Gastroesophageal sphincter (tissue), 4 donors: ENCODE measurements around the gene FBXO39. TPM values are rescaled to one million over a fixed set of nuclear protein-coding genes. Genes with fewer than 3 reads are reported as not detected.

Experiments
- ATAC-seq: fragments of 150-250 bp; one replicate; pipeline ENCODE4 v1.9.1; 2016; ENCODE audit warnings: mild to moderate bottlenecking, moderate library complexity
- H3K27ac ChIP-seq, 4 donors: fragments of 200-600 bp; sonication (generic) in 3 of 4; 1 replicate in 3 of 4; 2 replicates in 1 of 4; pipeline ENCODE4 v1.5.1; 2016 to 2019
- H3K27me3 ChIP-seq: fragments of 200-600 bp; sonication (generic); one replicate; pipeline ENCODE4 v1.5.1; 2019
- H3K36me3 ChIP-seq, 2 donors: fragments of 200-600 bp; sonication (generic); one replicate each; pipeline ENCODE4 v1.5.1; 2019; ENCODE audit warnings: control low read depth in 1 of 2
- H3K4me1 ChIP-seq, 3 donors: fragments of 200-600 bp; sonication (generic); 1 replicate in 2 of 3; 2 replicates in 1 of 3; pipeline ENCODE4 v1.5.1; 2016 to 2019; ENCODE audit warnings: control low read depth in 2 of 3
- H3K4me3 ChIP-seq, 2 donors: fragments of 200-600 bp; sonication (generic); one replicate each; pipeline ENCODE4 v1.5.1; 2019; ENCODE audit warnings: mild to moderate bottlenecking in 1 of 2, moderate library complexity in 1 of 2
- H3K9me3 ChIP-seq, 3 donors: fragments of 200-600 bp; sonication (generic); one replicate each; pipeline ENCODE4 v1.5.1; 2017 to 2019; ENCODE audit warnings: control low read depth in 2 of 3
- EP300 ChIP-seq: sonication (generic); formaldehyde crosslinking; IDR thresholded peaks from one replicate; pipeline ENCODE4 v1.6.1; 2017; ENCODE audit warnings: antibody characterized with exemption, mild to moderate bottlenecking
- POLR2A ChIP-seq, 2 donors: fragments of 450-650 bp; IDR thresholded peaks; one replicate each; pipeline ENCODE4 v1.6.1; 2017; ENCODE audit warnings: antibody characterized with exemption in 2 of 2, mild to moderate bottlenecking in 2 of 2, moderate library complexity in 1 of 2
- POLR2AphosphoS5 ChIP-seq: sonication (generic); formaldehyde crosslinking; IDR thresholded peaks from one replicate; pipeline ENCODE4 v1.6.1; 2017; ENCODE audit warnings: antibody characterized with exemption
- WGBS, 2 donors: methylation state at CpG; one replicate each; pipeline ENCODE4 v1.1.5; 2018; ENCODE audit warnings: low coverage in 1 of 2; 5-methylcytosine and 5-hydroxymethylcytosine counted together
- total RNA-seq, 4 donors: library from RNA; depleted of rRNA; stranded (reverse); fragments of >200 nt; gene quantifications; one replicate each; pipeline ENCODE4 v1.1.0, GENCODE V29; 2016
- TF ChIP-seq, protein P1 (sequence below), 4 experiments: fragments of 200-600 bp in 2 of 4; fragments of 450-650 bp in 2 of 4; sonication (generic) in 1 of 4; IDR thresholded peaks; one replicate each; pipeline ENCODE4 v1.5.1; 2017 to 2019; ENCODE audit warnings: antibody characterized with exemption in 4 of 4, mild to moderate bottlenecking in 2 of 4, moderate library complexity in 2 of 4

FBXO39 gene
- total RNA-seq, 4 donors from 2014 or later, result 2.3 TPM; not detected in 3

DNA sequence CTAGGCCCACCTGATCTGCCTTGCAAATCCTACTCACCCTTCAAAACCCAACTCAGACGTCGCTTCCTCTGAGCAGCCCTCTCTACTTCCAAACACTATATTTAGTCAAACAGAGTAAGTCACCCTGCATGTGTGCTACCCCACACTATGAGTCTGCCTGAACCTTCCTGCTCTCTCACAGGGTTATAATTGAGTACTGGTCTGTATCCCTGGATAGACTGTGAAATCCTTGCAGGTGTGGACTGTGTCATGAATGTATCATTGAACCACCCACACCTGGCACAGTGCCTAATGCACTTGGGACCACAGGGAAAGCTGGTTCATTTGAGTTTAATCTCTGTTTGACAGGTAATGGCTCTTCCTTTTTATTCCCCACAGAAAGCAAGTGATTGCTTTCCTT is 3.4 kb downstream of the FBXO39 start:
- 53 to 58% methylated on average over 2 of the region's 2 CpGs for WGBS, 2 donors
- no peaks in the 10 kb centered on the region for H3K36me3 ChIP-seq
- TF ChIP-seq, protein P1, sequence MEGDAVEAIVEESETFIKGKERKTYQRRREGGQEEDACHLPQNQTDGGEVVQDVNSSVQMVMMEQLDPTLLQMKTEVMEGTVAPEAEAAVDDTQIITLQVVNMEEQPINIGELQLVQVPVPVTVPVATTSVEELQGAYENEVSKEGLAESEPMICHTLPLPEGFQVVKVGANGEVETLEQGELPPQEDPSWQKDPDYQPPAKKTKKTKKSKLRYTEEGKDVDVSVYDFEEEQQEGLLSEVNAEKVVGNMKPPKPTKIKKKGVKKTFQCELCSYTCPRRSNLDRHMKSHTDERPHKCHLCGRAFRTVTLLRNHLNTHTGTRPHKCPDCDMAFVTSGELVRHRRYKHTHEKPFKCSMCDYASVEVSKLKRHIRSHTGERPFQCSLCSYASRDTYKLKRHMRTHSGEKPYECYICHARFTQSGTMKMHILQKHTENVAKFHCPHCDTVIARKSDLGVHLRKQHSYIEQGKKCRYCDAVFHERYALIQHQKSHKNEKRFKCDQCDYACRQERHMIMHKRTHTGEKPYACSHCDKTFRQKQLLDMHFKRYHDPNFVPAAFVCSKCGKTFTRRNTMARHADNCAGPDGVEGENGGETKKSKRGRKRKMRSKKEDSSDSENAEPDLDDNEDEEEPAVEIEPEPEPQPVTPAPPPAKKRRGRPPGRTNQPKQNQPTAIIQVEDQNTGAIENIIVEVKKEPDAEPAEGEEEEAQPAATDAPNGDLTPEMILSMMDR (IDR thresholded peaks at IDR 0.05), result no peak
- TF ChIP-seq POLR2A (IDR thresholded peaks at IDR 0.05), result no peak
- no peak for TF ChIP-seq EP300
- TF ChIP-seq POLR2AphosphoS5, result no peak
- peaks cover 0 to 11% (median 0%) of the 10 kb centered on the region in 3 donors for H3K4me1 ChIP-seq
- H3K4me3 ChIP-seq, result no peak overlapping the region
- H3K27me3 ChIP-seq, result peaks cover 76% of the 10 kb centered on the region
- ATAC-seq, result no peak
- no peak overlapping the region for H3K27ac ChIP-seq
- H3K9me3 ChIP-seq, result peaks cover 0 to 28% (median 0%) of the 10 kb centered on the region in 3 donors

DNA sequence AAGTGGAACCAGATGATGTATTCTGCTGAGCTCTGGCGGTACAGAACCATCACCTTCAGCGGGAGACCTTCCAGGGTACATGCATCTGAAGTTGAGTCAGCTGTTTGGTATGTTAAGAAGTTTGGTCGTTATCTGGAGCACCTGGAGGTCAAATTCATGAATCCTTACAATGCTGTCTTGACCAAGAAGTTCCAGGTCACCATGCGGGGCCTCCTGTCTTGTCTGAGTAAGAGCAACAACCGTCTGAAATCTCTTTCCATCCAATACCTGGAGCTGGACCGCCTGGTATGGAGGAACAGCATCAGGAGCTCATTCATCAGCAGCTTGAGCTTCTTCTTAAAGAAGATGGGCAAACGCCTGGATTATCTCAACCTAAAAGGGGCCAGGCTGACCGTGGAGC is 4.0 kb downstream of the FBXO39 start:
- H3K9me3 ChIP-seq, result peaks cover 0 to 26% (median 0%) of the 10 kb centered on the region in 3 donors
- no peak for ATAC-seq
- H3K4me3 ChIP-seq, result no peak overlapping the region
- 43 to 86% methylated on average over 1 to 5 of the region's 8 CpGs for WGBS, 2 donors
- no peak overlapping the region for H3K27ac ChIP-seq
- peaks cover 72% of the 10 kb centered on the region for H3K27me3 ChIP-seq
- H3K4me1 ChIP-seq, result peaks cover 0 to 11% (median 0%) of the 10 kb centered on the region in 3 donors
- H3K36me3 ChIP-seq, result no peaks in the 10 kb centered on the region
- no peak for TF ChIP-seq POLR2AphosphoS5
- TF ChIP-seq POLR2A (IDR thresholded peaks at IDR 0.05), result no peak
- no peak for TF ChIP-seq EP300
- TF ChIP-seq, protein P1 (IDR thresholded peaks at IDR 0.05), result no peak

DNA sequence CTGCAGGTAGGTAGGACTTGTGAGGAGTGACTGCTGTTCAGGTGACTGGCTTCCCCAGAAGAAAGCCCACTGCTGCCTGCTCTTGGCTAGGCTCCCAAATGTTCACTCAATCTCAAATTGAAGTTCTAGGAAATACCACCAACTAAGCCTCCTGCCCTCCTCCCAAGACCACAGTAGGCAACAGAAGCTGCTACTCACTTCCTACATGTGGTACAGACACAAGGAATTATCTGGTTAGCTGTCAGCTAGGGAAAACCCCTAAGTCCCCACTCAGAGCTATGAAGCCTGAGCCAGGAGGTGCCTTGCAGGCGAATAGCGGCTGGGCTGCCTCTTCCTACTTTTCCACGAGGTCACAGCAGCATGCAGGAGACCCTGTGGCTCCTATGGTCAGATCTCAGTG is 4.9 kb downstream of the FBXO39 start:
- TF ChIP-seq, protein P1 (IDR thresholded peaks at IDR 0.05), result no peak
- TF ChIP-seq POLR2AphosphoS5 (no peak), EP300 (no peak), POLR2A (IDR thresholded peaks at IDR 0.05) (no peak)
- no peak overlapping the region for H3K27ac ChIP-seq
- H3K36me3 ChIP-seq, result no peaks in the 10 kb centered on the region
- H3K4me3 ChIP-seq, result no peak overlapping the region
- H3K27me3 ChIP-seq, result peaks cover 72% of the 10 kb centered on the region
- no peak for ATAC-seq
- H3K4me1 ChIP-seq, result peaks cover 0 to 6% (median 0%) of the 10 kb centered on the region in 3 donors
- H3K9me3 ChIP-seq, result peaks cover 0 to 26% (median 0%) of the 10 kb centered on the region in 3 donors
- 43% methylated on average over 1 of the region's 3 CpGs; no CpG with 5 or more reads in 1 of the 2 donors for WGBS, 2 donors

DNA sequence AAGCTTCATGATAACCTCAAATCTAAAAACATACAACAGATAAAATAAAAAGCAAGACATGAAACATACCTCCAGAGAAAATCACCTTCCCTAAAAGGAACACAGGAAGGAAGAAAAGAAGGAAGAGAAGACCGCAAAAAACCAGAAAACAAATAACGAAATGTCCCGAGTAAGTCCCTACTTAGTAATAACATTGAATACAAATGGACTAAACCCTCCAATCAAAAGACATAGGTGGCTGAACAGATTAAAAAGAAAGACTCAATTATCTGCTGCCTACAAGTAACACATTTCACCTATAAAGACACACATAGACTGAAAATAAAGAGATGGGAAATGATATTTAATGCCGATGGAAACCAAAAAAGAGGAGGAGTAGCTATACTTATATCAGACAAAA is 6.2 kb downstream of the FBXO39 start:
- Histone ChIP-seq H3K4me1 (no peaks in the 10 kb centered on the region), H3K36me3 (no peaks in the 10 kb centered on the region), H3K9me3 (peaks cover 0 to 20% (median 0%) of the 10 kb centered on the region in 3 donors), H3K27me3 (peaks cover 66% of the 10 kb centered on the region), H3K27ac (no peak overlapping the region), H3K4me3 (no peak overlapping the region)
- 79 to 83% methylated on average over 4 of the region's 4 CpGs for WGBS, 2 donors
- no peak for ATAC-seq
- TF ChIP-seq, protein P1 (IDR thresholded peaks at IDR 0.05), result no peak
- TF ChIP-seq POLR2AphosphoS5, result no peak
- no peak for TF ChIP-seq EP300

DNA sequence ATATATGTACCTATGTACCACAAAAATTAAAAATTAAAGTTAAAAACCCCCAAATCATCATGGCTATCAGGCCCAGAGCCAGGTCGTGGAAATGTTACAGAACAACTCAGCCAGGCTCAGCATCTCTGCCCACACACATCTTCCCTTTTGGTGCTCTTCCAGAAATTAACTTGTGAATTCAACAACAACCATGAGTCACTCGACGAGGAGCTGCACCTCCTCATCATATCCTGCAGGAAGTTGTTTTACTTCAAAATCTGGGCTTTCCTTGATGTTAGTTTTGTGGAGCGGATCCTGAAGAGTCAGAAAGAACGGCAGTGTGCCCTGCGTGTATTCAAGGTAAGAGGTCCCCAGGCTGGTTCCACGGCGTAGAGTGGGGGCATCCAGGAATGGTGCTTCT is 10.6 kb downstream of the FBXO39 start:
- no peak overlapping the region for H3K4me3 ChIP-seq
- H3K27me3 ChIP-seq, result peaks cover 59% of the 10 kb centered on the region
- no peak overlapping the region for H3K27ac ChIP-seq
- no peak for TF ChIP-seq EP300
- TF ChIP-seq POLR2A (IDR thresholded peaks at IDR 0.05), result no peak
- TF ChIP-seq, protein P1 (IDR thresholded peaks at IDR 0.05), result no peak
- TF ChIP-seq POLR2AphosphoS5, result no peak
- no peaks in the 10 kb centered on the region for H3K4me1 ChIP-seq
- H3K9me3 ChIP-seq, result peaks cover 0 to 14% (median 0%) of the 10 kb centered on the region in 3 donors
- 62 to 70% methylated on average over 7 to 8 of the region's 8 CpGs for WGBS, 2 donors
- no peaks in the 10 kb centered on the region for H3K36me3 ChIP-seq
- no peak for ATAC-seq
